ENCODE measurements around the gene ZNF598. TPM values are rescaled to one million over a fixed set of nuclear protein-coding genes. Genes with fewer than 3 reads are reported as not detected.
A peak's percentile ranks its signal among the peaks of the same experiment; 100 is the strongest.

ZNF598 gene
- total and polyA plus RNA-seq, 8 donors, result 26.0 to 93.6 (median 50.8) TPM

- TF ChIP-seq CTCF (IDR thresholded peaks at IDR 0.05), result no peak
- peak in 2 of 6 donors; percentile 71 to 84 for DNase-seq
- Histone ChIP-seq H3K4me3 (no peak overlapping the region), H3K4me1 (peaks cover 10 to 17% (median 14%) of the 10 kb centered on the region in 3 donors), H3K27me3 (peaks cover 0 to 11% (median 0%) of the 10 kb centered on the region in 4 donors), H3K27ac (peak overlapping the region in 1 of 4 donors; percentile 13), H3K9me3 (no peaks in the 10 kb centered on the region), H3K36me3 (peaks cover 0 to 9% (median 0%) of the 10 kb centered on the region in 3 donors)
- FAIRE-seq, result no peak
- intact Hi-C loops (cut with DNase I), result no loop called here
- 63 to 65% methylated on average over 45 to 50 of the region's 50 CpGs for WGBS, 2 donors
- no peak for ATAC-seq
These were observed 16.8 kb downstream of the ZNF598 start for GRCh38 chr16:1992704-1993317.

GRCh38 chr16:1991948-1992703 lies 17.5 kb downstream of the ZNF598 start:
- TF ChIP-seq CTCF (IDR thresholded peaks at IDR 0.05), result no peak
- H3K4me3 ChIP-seq, result peak overlapping the region in 3 of 4 donors; percentile 15 to 39 (median 21)

GRCh38 chr16:1991588-1991947 lies 18.1 kb downstream of the ZNF598 start:
- no peak for TF ChIP-seq CTCF (IDR thresholded peaks at IDR 0.05)
- intact Hi-C loops (cut with DNase I), result no loop called here
- H3K4me1 ChIP-seq, result peaks cover 10 to 17% (median 14%) of the 10 kb centered on the region in 3 donors
- H3K27me3 ChIP-seq, result peaks cover 0 to 11% (median 0%) of the 10 kb centered on the region in 4 donors
- no peaks in the 10 kb centered on the region for H3K36me3 ChIP-seq
- 21 to 22% methylated on average over 22 of the region's 22 CpGs for WGBS, 2 donors
- H3K4me3 ChIP-seq, result peak overlapping the region in 3 of 4 donors; percentile 15 to 39 (median 21)
- FAIRE-seq, result no peak
- no peak for DNase-seq
- H3K9me3 ChIP-seq, result no peaks in the 10 kb centered on the region
- peak overlapping the region in 2 of 4 donors; percentile 37 to 50 for H3K27ac ChIP-seq
- ATAC-seq, result no peak

More at GRCh38 chr16:1991948-1992703, 17.5 kb downstream of the ZNF598 start:
- H3K27me3 ChIP-seq, result peaks cover 0 to 11% (median 0%) of the 10 kb centered on the region in 4 donors
- intact Hi-C loops (cut with DNase I), result no loop called here
- peak; percentile 62 to 83 (median 80) for ATAC-seq
- H3K36me3 ChIP-seq, result peaks cover 0 to 2% (median 0%) of the 10 kb centered on the region in 3 donors
- H3K4me1 ChIP-seq, result peaks cover 10 to 17% (median 14%) of the 10 kb centered on the region in 3 donors
- DNase-seq, result peak; percentile 88 to 97 (median 96)
- 11 to 13% methylated on average over 63 to 96 of the region's 96 CpGs for WGBS, 2 donors
- no peaks in the 10 kb centered on the region for H3K9me3 ChIP-seq
- FAIRE-seq, result no peak
- H3K27ac ChIP-seq, result peak overlapping the region in 2 of 4 donors; percentile 37 to 50

- Histone ChIP-seq H3K4me1 (peaks cover 10 to 17% (median 14%) of the 10 kb centered on the region in 3 donors), H3K36me3 (no peaks in the 10 kb centered on the region), H3K4me3 (no peak overlapping the region), H3K9me3 (no peaks in the 10 kb centered on the region), H3K27me3 (peaks cover 0 to 11% (median 0%) of the 10 kb centered on the region in 4 donors), H3K27ac (no peak overlapping the region)
- ATAC-seq (peak in 1 of 4 donors; percentile 1), DNase-seq (peak in 3 of 6 donors; percentile 45 to 74 (median 63)), FAIRE-seq (no peak)
- TF ChIP-seq CTCF (IDR thresholded peaks at IDR 0.05), result no peak
- WGBS, 2 donors, result 22 to 32% methylated on average over 18 of the region's 18 CpGs
- intact Hi-C loops (cut with DNase I), result no loop called here
These were observed 18.5 kb downstream of the ZNF598 start for GRCh38 chr16:1991135-1991551.
